G401 (cell line): Measurements from ENCODE around the gene AK8. TPM values are rescaled to one million over a fixed set of nuclear protein-coding genes. Genes with fewer than 3 reads are reported as not detected.

ENCODE experiments used
- DNase-seq: peaks from one replicate; pipeline ENCODE4 v3.0.0-alpha.2; 2015; ENCODE audit warnings: low spot score
- in situ Hi-C: cut with HindIII; loops from 2 replicates; pipeline ENCODE4 v1.10.0; 2016; ENCODE audit warnings: low sequenced_read_pairs, mixed read lengths
- total RNA-seq: library from RNA; depleted of rRNA; stranded (reverse); fragments of >200 nt; shearing (Covaris generic); gene quantifications from 2 replicates; pipeline ENCODE4 v1.2.3, GENCODE V29; 2014; rRNA removed

AK8 gene
- 0.37 and 3.6 TPM in 2 replicates for total RNA-seq

DNA sequence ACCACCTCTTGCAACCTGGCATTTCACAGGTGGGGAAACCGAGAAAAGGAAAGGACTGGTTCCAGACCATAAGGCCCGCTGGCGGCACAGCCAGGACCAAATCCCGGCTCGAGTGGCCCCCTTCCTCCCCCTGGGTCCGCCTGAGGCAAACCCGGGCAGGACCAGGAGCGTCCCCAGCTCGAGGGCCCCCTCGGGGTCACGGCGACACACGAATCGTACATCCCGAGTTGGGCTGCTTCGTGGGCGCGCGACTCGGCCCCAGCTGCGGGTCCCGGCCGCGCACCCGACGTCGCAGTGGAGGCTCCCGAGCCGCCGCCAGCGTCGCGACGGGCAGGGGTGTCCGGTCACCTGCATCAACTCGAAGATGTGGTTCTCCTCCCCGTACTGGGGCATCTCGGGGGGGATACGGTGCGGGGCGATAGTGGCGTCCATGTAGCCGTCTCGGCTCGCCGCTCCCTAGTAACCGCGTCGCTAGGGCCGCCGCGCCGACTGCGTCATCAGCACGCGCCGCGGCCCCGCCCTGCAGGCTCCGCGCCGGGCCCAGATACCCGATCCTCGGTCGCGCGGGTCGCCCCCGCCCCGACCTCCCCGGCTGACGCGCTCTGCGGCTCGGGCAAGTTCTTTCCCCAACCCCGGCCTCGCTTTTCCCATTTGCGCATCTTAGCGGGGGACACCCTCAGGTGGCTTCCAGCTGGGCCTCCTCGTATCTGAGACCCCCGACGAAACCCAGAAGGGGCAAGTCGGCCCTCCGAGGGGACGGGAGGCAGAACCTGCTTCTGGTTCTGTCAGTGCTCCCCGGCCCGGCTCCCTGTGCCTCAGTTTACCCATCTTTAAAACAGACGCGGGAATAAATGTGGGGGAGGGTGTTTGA, at the start of gene AK8:
TSS of gene AK8 (minus strand) at position 461 of the 871 bp plus-strand sequence. CDS start at position 432, 29 bp downstream.
- in situ Hi-C loops: no loop called here
- peak; percentile 63 for DNase-seq

DNA sequence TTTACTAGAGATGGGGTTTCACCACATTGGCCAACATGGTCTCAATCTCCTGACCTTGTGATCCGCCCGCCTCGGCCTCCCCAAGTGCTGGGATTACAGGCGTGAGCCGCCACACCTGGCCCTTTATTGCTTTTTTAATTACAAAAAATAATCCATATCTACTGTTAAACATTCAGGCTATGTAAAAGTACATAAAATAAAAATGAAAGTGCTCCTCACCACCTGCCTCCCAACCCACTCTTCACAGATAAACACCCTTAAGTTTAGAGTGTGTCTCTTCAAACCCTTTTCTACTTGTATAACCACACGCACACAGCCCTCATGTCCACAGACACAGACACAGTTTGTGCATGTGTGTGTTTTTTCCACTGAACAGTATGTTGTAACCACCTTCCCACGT, 49.6 kb upstream of the AK8 start:
- no peak for DNase-seq
- in situ Hi-C loops: no loop called here

GRCh38 chr9:132923346-132923902, 45.3 kb upstream of the AK8 start:
- in situ Hi-C loops: no loop called here
- no peak for DNase-seq

DNA sequence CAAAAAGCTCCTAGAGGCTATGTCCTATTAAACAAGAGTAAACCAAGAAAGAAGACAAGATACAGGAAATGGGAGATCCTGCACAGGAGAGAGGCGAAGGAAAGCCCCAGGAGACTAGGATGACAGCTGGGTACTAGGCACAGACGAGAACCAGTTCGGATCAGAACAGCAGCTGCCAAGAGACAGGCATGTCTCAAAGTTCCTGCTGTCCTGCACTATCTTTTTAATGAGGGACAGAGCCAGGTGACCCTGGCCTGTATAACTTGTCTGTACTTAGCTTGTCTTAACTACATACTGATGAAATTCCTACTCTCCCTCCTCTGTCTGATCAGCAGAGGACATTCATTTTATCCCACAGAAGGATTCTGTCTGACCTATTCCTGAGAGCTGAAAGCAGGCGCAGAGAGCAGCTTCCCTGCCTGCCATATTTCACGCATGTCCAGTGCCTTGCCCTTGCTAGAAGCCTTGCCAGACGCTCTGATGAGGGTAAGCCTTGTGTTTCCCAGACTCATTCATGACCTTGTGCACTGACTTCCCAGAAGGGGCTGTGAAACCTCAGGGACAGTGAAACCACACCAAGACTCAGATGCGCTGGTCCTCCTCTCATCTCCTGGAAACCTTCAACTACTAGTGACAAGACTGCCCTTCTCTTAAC, 41.7 kb upstream of the AK8 start:
- in situ Hi-C loops: no loop called here
- no peak for DNase-seq

GRCh38 chr9:132914924-132915323, 36.8 kb upstream of the AK8 start:
- DNase-seq: no peak
- in situ Hi-C loops: no loop called here

DNA sequence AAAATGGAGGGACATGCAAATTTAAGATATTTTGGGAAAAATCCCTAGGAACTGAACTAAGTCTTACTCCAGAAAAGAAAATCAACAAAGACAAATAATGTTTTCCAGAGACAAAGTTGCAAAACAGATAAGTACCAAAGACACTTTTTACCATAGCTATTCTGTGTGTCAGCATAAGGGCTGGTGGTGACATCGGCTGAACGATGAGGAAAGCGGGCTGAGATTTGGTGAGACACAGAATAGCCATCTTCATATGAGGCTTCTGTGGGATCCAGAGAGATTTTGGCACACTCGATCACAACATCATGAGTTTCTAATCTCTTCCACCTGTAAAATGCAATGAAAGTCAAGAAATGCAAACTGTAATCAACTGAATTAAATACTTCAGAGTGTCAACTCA, 34.0 kb upstream of the AK8 start:
- DNase-seq: no peak
- in situ Hi-C loops: no loop called here

DNA sequence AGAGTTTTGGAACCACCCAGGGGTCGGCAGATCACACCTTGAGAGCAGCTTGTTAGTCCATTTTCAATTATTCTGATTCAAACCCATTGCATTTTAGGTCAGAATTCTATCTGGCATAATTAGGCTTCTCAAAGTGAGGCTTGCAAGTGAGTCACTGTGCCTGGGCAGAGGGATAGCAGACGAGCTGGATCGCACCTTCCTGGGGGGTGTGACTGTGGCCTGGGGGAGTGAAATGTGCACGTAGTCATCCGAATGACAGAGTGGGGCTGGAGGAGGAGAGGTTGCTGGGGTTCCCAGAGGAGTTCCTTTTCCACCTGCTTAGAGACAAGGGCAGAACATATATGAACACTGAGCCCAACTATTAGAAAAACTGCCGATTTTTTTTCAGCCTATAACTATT, 32.3 kb upstream of the AK8 start:
- DNase-seq: no peak
- in situ Hi-C loops: no loop called here

GRCh38 chr9:132909311-132909710, 31.2 kb upstream of the AK8 start:
- DNase-seq: no peak
- in situ Hi-C loops: no loop called here

- in situ Hi-C loops: no loop called here
- DNase-seq: no peak
Measured at GRCh38 chr9:132908635-132909034, 30.6 kb upstream of the AK8 start.

GRCh38 chr9:132905726-132906125, 27.6 kb upstream of the AK8 start:
- in situ Hi-C loops: no loop called here
- DNase-seq: no peak

DNA sequence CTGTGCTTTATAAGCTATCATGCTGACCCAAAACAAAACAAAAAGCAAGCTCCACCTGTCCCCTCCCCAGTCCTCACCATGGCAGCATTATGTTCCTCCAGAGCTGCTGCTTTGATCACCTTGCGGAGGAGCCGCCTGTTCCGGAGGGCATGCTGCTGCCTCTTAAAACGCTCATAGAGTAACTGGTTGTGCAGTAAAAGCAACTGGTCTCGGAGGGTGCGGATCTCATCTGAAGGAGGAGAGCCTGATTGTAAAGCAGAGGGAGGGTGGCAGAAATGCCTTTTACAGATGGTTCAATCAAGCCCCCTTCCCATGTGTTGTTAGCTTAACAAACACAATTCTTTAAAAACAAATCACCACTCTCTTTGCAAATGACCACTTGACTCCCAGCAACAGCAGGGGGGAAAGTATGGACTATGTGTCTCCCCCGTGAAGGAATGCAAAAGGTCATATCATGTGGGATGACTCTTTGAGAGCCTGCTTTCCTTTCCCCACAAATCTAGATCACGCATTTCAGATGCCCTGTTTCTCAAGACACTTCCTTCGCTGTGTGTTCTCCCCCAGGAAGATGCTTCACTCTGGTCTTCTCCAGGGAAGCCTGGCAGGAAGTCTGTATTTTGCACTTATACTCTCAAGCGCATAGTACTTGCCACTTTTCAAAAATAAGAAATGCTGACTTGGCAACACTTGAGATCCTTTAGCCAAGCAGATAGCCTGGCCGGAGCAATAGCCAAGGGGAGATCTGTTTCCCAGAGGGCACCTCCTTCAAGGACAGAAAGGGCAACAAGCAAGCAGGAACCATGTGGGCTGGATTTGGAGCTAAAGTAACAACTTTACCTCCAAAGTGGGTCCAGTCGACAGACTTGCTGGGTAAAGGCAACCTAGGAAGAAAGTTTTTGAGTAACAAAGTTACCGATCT, 25.7 kb upstream of the AK8 start:
- in situ Hi-C loops: no loop called here
- no peak for DNase-seq

DNA sequence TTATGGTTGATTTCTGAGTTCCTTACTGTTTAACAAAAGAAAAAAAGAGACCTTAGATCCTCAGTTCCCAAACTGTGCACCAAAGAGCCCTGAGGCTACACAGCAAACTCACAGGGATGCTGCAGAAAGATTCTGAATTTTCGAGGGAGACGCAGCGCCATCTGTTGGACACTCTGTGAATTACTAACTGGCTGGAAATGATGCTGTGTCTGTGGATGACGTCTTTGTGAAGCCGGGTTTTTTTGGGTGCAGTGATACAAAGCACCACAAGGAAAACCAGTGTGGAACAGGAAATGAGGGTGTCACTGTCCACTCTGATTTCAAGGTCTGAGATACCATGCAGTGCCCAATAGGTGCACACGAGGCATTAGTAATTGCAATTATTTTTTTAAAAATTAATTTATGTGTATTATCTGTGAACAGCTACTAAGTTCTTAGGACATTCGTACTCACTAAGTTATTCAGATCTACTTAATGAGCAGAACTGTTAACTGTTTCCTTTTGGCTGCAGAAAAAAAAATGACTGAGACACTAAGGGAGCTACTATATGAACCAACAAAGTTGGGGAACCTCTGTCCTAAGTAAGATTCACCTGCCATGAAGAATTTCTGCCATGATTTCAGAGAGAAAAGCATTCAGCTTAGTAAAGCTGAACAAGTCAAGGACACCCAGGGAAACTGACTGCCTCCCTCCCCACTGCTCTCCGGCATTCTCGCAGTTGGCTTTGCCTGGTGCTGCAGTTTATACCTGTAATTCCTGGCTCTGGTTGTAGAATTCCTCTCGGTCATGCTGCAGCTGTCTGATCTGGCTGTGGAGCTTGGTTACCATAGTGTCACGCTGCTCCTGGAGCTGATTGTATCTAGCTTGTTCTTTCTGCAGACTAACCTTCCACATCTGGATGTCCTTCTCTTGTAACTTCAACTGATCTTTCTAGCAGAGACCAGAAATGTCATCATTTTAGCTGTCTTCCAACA, 24.1 kb upstream of the AK8 start:
- in situ Hi-C loops: no loop called here
- DNase-seq: peak; percentile 91

DNA sequence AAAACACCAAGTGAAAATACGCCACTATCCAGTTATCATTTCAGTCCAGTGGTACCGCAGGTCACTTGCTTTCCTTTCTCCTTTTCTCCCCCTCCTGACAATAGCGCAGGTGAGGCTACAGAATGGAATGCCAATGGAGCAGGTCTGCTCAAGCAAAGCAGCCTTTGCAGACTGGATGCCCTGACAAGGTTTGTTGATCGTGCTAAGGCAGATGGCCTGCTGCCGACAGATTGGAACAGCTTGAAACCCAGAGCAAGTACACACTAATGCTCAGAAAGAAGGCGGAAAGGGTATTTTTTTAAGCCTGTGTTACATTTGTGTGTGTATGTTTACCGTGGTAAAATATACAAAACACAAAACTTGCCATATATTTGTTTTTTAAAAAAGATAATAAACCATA, 20.0 kb upstream of the AK8 start:
- in situ Hi-C loops: no loop called here
- peak; percentile 93 for DNase-seq

- in situ Hi-C loops: no loop called here
- DNase-seq: peak; percentile 85
Measured at GRCh38 chr9:132896906-132897305, 18.8 kb upstream of the AK8 start.

DNA sequence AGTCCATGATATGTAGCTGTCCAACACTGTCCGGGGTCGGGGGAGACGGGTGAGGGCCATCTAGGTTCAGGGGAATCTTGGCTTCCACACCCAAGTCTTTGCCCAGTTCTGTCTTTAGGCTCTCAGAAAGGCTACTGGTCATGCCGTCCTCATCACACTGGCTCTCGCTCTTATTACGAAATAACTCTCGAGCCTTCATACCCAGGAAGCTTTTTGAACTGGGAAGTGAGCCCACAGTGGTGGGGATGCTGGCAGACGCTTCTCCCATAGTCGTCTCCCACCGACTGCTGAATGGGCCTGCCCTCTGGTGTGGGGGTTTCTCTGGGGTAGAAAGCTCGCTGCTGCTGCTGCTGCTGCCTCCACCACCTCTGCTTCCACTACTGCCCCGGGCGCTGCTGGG, 18.2 kb upstream of the AK8 start:
- in situ Hi-C loops: no loop called here
- DNase-seq: peak; percentile 23

GRCh38 chr9:132894862-132895835, 17.1 kb upstream of the AK8 start:
- in situ Hi-C loops: no loop called here
- no peak for DNase-seq

DNA sequence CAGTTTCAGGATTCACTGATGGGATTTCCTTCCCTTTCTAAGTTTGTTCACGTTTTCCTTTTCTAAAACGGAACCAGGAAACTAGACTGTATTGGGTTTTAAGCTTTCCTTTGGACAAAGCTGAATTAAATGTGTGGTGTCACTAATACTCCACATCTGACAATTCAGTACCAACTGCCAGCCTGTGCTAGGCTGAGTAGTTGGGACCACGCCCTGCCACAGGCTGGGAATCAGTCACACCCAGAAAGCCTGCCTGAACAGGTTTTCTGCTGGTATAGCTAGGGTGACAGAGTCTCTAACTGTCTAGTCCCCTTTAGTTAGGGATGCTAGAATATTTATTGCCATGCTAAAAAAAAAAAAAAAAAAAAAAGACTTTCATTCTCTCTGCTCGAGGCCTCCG, 16.3 kb upstream of the AK8 start:
- no peak for DNase-seq
- in situ Hi-C loops: no loop called here
